ENCODE data around the gene TRPT1.

The TRPT1 gene

DNA sequence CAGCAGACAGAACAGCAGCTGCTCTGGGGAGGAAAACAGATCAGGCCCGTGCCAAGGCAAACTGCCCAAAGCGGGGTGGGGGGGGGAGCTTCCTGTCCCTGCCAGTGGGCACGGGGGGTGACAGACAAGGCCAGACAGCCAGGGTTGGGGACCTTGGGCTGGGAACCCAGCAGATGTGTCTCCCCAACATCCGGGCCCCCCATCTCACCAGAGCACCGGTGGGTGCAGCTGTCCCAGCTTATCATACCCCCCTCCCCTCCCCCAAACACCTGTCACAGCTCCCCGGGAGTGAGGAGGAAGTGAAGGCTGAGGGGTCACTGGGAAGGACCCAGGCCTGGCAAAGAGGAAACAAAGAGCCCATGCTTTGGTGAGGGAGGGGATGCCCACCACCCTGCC lies 19.4 kb upstream of the TRPT1 start:
- no peak for DNase-seq (ENCODE audit: low read depth in 2 of 2)

DNA sequence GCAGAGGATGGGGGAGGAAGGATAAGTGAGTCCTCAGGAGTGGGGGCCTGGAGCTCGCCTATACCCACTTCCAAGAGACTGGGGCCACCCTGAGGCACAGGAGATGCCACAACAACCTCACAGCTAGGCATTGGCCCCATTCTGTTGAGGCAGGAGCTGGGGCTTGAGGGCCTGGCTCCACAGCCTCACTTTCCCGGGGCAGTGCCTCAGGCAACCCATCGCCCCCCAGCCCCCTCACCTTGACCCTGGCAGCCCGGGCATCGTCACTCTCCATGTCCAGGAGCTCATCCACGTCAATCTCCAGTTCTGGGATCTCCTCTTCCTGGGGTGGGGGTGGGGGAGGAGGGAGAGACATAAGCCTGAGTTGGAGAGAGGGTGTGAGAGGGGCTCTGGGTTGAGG lies 19.0 kb upstream of the TRPT1 start:
- DNase-seq (ENCODE audit: low read depth in 2 of 2) = no peak

DNA sequence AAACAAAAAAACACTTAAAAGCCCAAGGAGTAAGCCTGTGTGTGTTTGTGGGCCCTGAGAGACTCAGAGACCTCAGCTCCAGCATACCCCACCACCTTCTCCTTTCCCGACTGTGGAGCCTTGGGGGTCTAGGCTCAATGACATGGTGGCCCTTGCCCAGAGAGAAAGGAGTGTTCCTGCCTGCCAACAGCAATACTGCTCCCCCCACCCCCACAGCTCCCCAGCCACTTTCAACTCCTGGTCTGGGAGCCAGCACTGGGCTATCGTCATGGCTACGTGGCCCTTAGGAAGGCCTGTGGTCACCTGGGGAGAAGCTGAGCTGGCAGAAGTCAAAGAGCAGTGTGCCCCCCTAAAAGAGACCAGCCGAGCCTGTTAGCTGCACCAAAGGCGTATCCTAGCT lies 18.1 kb upstream of the TRPT1 start:
- no peak for DNase-seq (ENCODE audit: low read depth in 2 of 2)

GRCh38 chr11:64243236-64243854 lies 17.4 kb upstream of the TRPT1 start:
- no peak for DNase-seq (ENCODE audit: low read depth in 2 of 2)

- DNase-seq (ENCODE audit: low read depth in 2 of 2) = peak in 1 of 2 donors; percentile 100
Measured at GRCh38 chr11:64241491-64242374, 15.7 kb upstream of the TRPT1 start.

GRCh38 chr11:64241241-64241490 lies 15.2 kb upstream of the TRPT1 start:
- DNase-seq (ENCODE audit: low read depth in 2 of 2) = peak in 1 of 2 donors; percentile 99

DNA sequence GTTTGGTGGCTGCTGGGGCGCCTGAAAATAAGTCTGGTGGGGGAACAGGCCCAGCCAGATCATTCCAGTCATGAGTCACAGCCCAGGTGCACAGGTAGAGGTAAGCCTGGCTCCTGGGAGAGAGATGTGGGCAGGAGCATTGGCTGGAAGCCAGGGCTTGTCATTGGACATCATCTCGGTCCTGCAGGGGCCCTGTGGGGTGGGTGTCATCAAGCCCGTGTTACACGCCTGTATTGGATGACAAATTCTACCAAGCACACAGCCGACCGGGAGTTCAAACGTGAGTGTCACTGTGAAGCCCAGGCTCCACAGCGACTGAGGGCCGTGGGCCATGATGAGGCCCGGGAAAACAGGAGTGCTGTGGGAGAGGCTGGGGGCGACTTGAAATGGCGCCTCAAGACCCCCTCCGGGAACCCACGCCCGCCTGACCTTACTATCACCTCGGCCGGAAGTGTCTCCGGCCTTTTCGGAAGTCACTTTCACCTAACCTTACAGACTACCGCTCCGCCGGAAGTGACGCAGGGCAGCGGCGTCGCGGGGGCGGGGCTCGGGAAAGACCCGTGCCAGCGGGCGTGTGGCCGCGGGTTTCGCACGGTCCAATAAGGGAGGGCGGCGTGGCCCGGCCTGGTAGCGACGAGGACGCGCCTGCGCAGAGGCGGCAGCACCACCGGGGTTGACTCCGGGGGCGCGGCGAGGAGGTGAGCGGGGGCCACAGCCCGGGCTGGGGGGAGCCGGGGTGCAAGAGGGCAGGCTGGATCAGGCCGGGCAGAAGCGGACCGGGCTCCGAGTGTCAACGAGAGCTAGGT lies 14.7 kb upstream of the TRPT1 start, which contains the start of gene FKBP2:
Gene FKBP2, plus strand, starts transcription at position 661 of the 806 bp plus-strand sequence. CDS start 1,293 bp downstream, outside the sequence.
- DNase-seq (ENCODE audit: low read depth in 2 of 2) = peak; percentile 95 to 96

GRCh38 chr11:64239662-64240434 lies 13.9 kb upstream of the TRPT1 start:
- no peak for DNase-seq (ENCODE audit: low read depth in 2 of 2)

DNA sequence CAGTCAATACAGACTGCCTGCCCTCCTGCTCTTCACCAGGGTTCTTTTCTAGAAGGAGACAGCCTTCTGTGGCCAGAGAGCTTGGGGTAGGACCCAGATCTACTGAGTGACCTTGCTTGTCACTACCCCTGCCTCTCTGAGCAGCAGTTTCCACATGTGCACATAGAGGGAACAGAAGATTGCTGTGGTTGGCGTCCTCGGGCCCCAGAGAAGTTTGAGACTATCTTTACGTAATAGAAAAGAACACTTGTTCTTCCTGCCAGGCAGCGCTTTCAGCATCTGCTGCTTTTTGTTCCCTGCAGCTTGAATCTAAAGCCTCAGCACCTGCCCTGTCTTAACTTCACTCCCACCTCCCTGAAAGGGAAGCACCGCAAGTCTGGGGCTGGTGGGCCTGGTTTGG lies 13.0 kb upstream of the TRPT1 start:
- no peak for DNase-seq (ENCODE audit: low read depth in 2 of 2)

DNA sequence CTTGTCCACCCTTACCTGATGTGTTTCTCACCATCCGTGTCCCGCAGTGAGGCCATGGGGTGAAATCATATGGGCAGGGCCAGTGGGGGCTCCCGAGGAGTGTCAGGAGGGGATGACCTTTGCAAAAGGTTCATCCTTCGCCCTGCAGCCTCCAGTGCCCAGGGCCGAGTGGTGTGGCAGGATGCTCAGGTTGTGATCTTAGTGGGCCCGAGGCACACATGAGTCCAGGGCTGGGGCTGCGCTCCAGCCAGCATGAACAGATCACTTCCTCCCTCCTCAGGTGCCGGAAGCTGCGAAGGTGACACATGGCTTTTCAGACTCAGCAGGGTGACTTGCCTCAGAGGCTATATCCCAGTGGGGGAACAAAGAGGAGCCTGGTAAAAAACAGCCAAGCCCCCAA lies 12.1 kb upstream of the TRPT1 start:
- DNase-seq (ENCODE audit: low read depth in 2 of 2) = no peak

DNA sequence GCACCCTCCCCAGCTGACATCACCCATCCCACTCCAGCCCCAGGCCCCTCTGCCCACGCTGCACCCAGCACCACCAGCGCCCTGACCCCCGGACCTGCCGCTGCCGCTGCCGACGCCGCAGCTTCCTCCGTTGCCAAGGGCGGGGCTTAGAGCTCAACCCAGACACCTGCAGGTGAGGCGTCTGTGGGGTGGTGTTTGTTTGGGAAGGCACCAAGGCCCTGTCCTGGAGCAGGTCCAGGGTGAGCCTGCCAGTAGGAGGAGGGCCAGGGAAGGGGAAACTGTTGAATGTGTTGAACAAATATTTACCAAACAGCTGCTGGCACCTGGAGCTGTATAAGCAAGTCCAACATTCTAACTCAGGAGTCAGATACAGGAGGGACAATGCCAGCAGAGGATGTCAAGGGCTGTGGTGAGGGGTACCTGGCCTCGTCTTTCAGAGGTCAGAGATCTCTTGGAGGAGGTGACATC lies 11.5 kb upstream of the TRPT1 start:
- no peak for DNase-seq (ENCODE audit: low read depth in 2 of 2)

DNA sequence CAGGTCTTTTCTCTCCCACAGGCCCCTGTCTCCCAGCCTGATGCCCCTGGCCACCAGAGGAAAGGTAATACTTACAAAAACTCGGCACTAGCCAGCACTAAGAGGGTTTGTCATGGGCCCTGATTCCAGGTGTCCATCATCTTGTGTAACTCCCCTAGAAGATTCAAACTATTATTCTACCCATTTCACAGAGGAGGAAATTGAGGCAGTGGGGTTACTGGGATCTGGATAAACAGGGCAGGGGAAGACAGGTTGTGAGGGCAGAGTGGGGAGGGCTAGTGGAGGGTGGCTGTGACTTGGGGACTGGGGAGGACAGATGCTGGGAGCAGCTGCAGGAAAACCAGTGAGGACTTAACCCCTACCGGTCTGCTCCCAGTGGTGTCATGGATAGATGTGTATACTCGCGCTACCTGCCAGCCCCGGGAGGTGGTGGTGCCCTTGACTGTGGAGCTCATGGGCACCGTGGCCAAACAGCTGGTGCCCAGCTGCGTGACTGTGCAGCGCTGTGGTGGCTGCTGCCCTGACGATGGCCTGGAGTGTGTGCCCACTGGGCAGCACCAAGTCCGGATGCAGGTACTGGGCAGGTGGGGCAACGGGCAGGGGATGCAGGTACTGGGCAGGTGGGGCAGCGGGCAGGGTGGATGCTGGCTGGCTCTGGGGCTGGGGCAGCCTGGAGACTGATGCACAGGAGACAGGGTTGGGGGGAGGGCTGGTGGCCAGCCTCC lies 9.6 kb upstream of the TRPT1 start:
- no peak for DNase-seq (ENCODE audit: low read depth in 2 of 2)

- DNase-seq (ENCODE audit: low read depth in 2 of 2) = no peak
Measured at GRCh38 chr11:64234647-64235379, 8.8 kb upstream of the TRPT1 start.

- no peak for DNase-seq (ENCODE audit: low read depth in 2 of 2)
Measured at GRCh38 chr11:64233913-64234586, 8.1 kb upstream of the TRPT1 start, which contains the start of gene VEGFB. VEGFB (plus strand) TSS chr11:64234584; CDS start chr11:64234834, 250 bp downstream.

DNA sequence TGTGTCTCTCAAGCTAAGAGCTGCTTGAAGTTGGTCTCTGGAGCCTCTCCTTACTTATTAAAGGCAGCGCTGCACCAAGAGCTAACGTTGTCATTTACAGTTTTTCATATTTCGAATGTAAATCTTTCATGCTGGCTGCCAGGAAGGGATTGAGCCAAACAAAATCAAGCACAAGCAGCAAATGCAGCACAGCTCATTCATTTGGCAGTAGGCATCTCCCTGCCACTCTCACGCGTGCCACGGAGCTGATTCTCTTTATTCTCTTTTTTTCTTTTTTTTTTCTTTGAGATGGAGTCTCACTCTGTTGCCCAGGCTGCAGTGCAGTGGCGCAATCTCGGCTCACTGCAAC lies 7.0 kb upstream of the TRPT1 start:
- no peak for DNase-seq (ENCODE audit: low read depth in 2 of 2)

DNA sequence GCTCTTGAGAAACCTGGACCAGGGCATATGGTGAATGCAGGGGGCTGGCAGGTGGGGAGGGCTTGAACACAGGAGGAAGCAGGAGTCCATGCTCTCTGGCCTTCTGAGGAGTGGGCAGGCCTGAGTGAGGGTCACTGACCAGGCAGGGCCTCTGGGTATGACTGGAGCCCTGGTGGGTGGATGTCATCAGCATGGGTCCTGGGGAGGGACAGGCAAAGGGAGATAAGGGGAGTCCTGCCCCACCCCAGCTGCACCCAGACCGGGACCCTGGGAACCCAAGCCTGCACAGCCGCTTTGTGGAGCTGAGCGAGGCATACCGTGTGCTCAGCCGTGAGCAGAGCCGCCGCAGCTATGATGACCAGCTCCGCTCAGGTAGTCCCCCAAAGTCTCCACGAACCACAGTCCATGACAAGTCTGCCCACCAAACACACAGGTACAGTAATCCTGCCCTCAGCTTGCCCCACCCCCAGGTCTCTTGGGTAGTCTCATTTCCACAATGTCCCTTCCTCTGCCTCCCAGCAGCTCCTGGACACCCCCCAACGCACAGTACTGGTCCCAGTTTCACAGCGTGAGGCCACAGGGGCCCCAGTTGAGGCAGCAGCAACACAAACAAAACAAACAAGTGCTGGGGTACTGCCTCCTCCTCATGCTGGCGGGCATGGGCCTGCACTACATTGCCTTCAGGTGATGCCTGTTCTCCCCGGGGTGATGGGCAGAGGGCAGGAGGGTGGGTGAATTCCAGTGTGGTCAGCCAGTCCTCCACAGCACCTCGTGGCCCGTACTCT lies 6.4 kb upstream of the TRPT1 start:
- DNase-seq (ENCODE audit: low read depth in 2 of 2) = no peak

GRCh38 chr11:64231546-64231945 lies 5.6 kb upstream of the TRPT1 start:
- DNase-seq (ENCODE audit: low read depth in 2 of 2) = no peak

DNA sequence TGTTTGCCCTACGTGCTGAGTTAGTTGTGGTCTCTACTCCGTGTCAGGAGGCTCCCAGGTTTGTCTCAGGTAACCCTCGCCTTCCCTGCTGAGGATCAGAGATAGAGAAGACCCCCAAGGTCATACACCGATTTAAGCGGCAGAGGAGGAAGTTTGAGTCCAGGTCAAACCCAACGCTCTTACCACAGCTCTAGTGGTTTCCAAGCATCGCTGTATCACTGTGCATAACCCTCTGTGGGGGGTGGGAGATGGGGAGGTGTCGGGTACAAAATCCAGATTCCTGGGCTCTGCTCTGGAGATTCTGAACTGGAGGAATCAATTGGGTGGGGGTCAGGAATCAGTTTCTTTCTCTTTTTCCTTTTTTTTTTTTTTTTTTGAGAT lies 5.0 kb upstream of the TRPT1 start:
- no peak for DNase-seq (ENCODE audit: low read depth in 2 of 2)
